Measurements from ENCODE around the gene USP32. TPM values are rescaled to one million over a fixed set of nuclear protein-coding genes. Genes with fewer than 3 reads are reported as not detected.
"Not testable (repeated sequence)": the region's sequence is repeated elsewhere in the genome, so short reads cannot be mapped to it uniquely, and the experiment has no call there.

Gene USP32
- total RNA-seq, 1 donor from 2014 or later: 11.9 TPM

DNA sequence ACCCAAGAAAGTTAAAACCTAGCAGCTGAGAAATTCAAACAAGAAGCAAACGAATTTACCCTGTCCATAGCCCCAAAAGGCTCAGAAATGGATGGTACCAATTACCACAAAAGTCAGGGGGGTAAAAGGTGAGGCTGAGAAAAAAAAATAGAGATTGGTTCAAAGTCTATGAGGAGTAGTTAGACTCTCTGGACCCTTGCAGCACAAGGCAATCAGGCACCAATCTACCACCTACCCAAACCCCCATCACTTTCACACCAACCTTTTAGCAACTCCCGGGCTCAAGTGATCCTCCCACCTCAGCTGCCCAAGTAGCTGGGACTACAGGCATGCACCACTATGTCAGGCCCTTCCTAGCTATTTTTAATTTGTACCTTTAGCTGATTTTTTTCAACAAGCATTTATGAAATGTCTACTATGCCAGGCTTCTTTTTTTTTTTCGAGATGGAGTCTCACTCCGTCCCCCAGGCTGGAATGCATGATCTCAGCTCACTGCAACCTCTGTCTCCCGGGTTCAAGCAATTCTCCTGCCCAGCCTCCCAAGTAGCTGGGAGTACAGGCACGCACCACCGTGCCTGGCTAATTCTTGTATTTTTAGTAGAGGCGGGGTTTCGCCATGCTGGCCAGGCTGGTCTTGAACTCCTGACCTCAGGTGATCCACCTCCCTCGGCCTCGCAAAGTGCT, 40.8 kb downstream of the USP32 start:
- H3K4me1 ChIP-seq: no peaks in the 10 kb centered on the region
- H3K36me3 ChIP-seq: no peaks in the 10 kb centered on the region
- intact Hi-C loops (cut with DNase I): no loop called here
- no peak overlapping the region for H3K4me3 ChIP-seq
- TF ChIP-seq, protein P1, sequence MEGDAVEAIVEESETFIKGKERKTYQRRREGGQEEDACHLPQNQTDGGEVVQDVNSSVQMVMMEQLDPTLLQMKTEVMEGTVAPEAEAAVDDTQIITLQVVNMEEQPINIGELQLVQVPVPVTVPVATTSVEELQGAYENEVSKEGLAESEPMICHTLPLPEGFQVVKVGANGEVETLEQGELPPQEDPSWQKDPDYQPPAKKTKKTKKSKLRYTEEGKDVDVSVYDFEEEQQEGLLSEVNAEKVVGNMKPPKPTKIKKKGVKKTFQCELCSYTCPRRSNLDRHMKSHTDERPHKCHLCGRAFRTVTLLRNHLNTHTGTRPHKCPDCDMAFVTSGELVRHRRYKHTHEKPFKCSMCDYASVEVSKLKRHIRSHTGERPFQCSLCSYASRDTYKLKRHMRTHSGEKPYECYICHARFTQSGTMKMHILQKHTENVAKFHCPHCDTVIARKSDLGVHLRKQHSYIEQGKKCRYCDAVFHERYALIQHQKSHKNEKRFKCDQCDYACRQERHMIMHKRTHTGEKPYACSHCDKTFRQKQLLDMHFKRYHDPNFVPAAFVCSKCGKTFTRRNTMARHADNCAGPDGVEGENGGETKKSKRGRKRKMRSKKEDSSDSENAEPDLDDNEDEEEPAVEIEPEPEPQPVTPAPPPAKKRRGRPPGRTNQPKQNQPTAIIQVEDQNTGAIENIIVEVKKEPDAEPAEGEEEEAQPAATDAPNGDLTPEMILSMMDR (IDR thresholded peaks at IDR 0.05): no peak
- no peaks in the 10 kb centered on the region for H3K27me3 ChIP-seq
- DNase-seq (ENCODE audit: low spot score in 2 of 2): no peak
- no peak overlapping the region for H3K27ac ChIP-seq
- H3K9me3 ChIP-seq: no peaks in the 10 kb centered on the region

DNA sequence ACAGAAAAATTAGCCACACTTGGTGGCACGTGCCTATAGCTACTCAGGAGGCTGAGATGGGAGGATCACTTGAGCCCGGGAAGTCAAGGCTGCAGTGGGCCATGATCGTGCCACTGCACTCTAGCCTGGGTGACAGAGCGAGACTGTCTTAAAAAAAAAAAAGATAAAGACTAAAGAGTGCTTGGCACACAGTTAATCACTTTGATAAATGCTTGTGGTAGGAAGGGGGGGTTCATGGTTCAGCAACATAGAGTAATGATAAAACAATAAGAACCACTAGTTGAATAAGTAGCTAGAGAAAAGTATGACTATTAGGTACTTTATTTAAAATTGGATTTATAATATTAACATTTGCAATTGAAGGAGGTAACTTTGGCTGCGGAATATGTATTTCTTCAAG, 43.3 kb downstream of the USP32 start:
- Histone ChIP-seq H3K27ac (no peak overlapping the region), H3K4me1 (no peaks in the 10 kb centered on the region), H3K4me3 (no peak overlapping the region), H3K36me3 (peaks cover 3 to 12% of the 10 kb centered on the region in 2 donors), H3K9me3 (no peaks in the 10 kb centered on the region), H3K27me3 (no peaks in the 10 kb centered on the region)
- DNase-seq (ENCODE audit: low spot score in 2 of 2): no peak
- intact Hi-C loops (cut with DNase I): no loop called here
- TF ChIP-seq, protein P1 (IDR thresholded peaks at IDR 0.05): no peak

- TF ChIP-seq, protein P1 (IDR thresholded peaks at IDR 0.05): no peak
These were observed 46.7 kb downstream of the USP32 start for GRCh38 chr17:60345233-60345632.

GRCh38 chr17:60342492-60342891, 49.4 kb downstream of the USP32 start:
- H3K9me3 ChIP-seq; intact Hi-C loops (cut with DNase I); H3K27me3 ChIP-seq; H3K4me3 ChIP-seq; H3K4me1 ChIP-seq; DNase-seq (ENCODE audit: low spot score in 2 of 2); H3K27ac ChIP-seq: not testable (repeated sequence)
- H3K36me3 ChIP-seq: peaks cover 15 to 29% of the 10 kb centered on the region in 2 donors

More at GRCh38 chr17:60345233-60345632, 46.7 kb downstream of the USP32 start:
- Histone ChIP-seq H3K27me3 (no peaks in the 10 kb centered on the region), H3K36me3 (peaks cover 15 to 29% of the 10 kb centered on the region in 2 donors), H3K9me3 (no peaks in the 10 kb centered on the region), H3K4me1 (no peaks in the 10 kb centered on the region), H3K4me3 (no peak overlapping the region), H3K27ac (no peak overlapping the region)
- intact Hi-C loops (cut with DNase I): no loop called here
- no peak for DNase-seq (ENCODE audit: low spot score in 2 of 2)

DNA sequence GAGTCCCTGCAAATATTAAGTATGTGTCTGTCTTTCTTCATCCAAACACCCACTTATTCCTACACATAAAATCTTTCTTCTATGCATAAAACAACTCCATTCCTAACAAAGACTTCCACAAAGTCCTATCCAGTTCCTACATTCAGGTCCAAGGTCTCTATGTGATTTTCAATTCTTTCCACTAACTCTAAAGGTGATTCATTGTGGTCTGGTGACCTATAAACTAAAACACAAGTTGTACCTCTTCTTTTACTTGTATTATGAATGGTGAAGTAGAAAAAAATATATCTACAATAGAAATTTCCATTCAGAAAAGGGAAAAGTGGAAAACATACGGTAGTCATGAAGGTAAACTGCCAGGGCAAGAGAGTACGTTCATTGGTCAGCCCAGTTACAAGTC, 56.6 kb downstream of the USP32 start:
- Histone ChIP-seq H3K4me1 (no peaks in the 10 kb centered on the region), H3K36me3 (no peaks in the 10 kb centered on the region), H3K27ac (no peak overlapping the region), H3K27me3 (no peaks in the 10 kb centered on the region), H3K9me3 (no peaks in the 10 kb centered on the region), H3K4me3 (no peak overlapping the region)
- TF ChIP-seq, protein P1 (IDR thresholded peaks at IDR 0.05): no peak
- no peak for DNase-seq (ENCODE audit: low spot score in 2 of 2)
- intact Hi-C loops (cut with DNase I): no loop called here

DNA sequence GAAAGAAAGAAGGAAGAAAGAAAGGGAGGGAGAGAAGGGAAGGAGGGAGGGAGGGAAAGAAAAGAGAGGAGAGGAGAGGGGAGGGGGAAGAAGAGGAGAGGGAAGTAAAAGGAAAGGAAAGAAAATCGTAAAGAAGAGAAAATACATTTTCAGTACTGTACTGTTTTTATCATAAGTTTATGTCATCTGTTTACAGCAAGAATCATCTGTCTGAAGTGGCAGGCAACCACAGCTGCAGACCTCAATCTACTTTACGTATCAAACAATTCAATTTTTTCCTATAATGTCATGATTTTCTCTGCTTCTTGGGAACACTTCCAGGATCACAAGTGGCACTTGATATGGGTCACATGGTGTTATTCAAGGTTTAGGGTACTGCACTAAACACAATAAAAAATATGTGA, 58.3 kb downstream of the USP32 start:
- Histone ChIP-seq H3K27me3 (no peaks in the 10 kb centered on the region), H3K36me3 (no peaks in the 10 kb centered on the region), H3K4me1 (no peaks in the 10 kb centered on the region), H3K4me3 (no peak overlapping the region), H3K9me3 (no peaks in the 10 kb centered on the region), H3K27ac (no peak overlapping the region)
- TF ChIP-seq, protein P1 (IDR thresholded peaks at IDR 0.05): no peak
- intact Hi-C loops (cut with DNase I): no loop called here
- no peak for DNase-seq (ENCODE audit: low spot score in 2 of 2)

- H3K27me3 ChIP-seq; H3K4me1 ChIP-seq; DNase-seq (ENCODE audit: low spot score in 2 of 2); H3K4me3 ChIP-seq; H3K36me3 ChIP-seq; intact Hi-C loops (cut with DNase I); H3K9me3 ChIP-seq; H3K27ac ChIP-seq: not testable (repeated sequence)
These were observed 58.9 kb downstream of the USP32 start for GRCh38 chr17:60333072-60333471.

Measured in ascending aorta (tissue), 2 donors.